ENCODE results near the gene FAM50A. TPM values are rescaled to one million over a fixed set of nuclear protein-coding genes. Genes with fewer than 3 reads are reported as not detected.

FAM50A gene
- total RNA-seq, 1 donor from 2014 or later = 77.0 TPM

DNA sequence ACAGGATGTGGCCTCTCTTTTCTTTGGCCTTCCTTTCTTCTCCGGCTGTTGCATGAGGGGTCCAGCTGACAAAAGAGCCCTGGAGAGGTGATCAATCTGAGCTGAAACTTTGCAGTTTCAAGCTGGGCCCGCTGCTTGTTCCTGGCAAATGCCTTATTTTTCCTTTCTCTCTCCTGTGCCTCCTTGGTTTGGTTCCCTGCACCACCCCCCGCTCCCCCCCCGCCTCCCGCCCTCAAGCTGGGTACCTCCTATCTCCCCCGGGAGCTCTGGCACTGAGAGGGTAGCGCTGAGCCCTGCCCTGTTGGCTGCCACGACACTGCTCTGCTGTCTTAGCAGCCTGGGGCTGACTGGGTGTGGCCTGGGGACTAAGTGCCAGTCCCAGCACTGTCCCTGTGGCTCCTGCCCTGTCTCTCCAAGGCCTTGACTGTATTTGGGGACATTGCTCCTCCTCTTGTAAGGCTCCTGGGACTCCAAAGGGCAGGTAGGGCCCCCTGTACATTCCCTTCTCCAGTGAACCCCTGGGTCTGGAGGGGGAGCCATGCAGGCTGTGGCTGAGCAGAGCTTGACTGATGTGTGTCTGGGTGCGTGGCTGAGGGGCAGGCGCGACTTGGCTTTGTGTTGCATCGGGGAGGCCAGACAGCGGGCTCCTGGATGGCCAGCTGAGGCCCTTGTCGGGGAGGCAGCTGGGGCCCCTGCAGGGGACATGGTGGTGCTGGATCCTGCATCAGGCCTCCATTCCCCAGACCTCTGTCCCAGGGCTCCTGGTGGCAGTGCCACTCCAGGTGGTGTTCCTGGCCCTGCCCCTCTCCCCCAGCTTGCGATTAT is 15.2 kb downstream of the FAM50A start:
- H3K9me3 Mint-ChIP-seq (ENCODE audit: unreplicated experiment) = no peaks in the 10 kb centered on the region
- no peak for DNase-seq (ENCODE audit: low spot score)
- H3K4me1 Mint-ChIP-seq (ENCODE audit: unreplicated experiment) = peaks cover 3% of the 10 kb centered on the region
- peaks cover 2% of the 10 kb centered on the region for H3K27me3 Mint-ChIP-seq (ENCODE audit: unreplicated experiment)
- peak overlapping the region; percentile 87 for H3K4me3 Mint-ChIP-seq (ENCODE audit: unreplicated experiment)
- no peak overlapping the region for H3K27ac Mint-ChIP-seq (ENCODE audit: unreplicated experiment)
- TF ChIP-seq, protein P1, sequence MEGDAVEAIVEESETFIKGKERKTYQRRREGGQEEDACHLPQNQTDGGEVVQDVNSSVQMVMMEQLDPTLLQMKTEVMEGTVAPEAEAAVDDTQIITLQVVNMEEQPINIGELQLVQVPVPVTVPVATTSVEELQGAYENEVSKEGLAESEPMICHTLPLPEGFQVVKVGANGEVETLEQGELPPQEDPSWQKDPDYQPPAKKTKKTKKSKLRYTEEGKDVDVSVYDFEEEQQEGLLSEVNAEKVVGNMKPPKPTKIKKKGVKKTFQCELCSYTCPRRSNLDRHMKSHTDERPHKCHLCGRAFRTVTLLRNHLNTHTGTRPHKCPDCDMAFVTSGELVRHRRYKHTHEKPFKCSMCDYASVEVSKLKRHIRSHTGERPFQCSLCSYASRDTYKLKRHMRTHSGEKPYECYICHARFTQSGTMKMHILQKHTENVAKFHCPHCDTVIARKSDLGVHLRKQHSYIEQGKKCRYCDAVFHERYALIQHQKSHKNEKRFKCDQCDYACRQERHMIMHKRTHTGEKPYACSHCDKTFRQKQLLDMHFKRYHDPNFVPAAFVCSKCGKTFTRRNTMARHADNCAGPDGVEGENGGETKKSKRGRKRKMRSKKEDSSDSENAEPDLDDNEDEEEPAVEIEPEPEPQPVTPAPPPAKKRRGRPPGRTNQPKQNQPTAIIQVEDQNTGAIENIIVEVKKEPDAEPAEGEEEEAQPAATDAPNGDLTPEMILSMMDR (IDR thresholded peaks at IDR 0.05; ENCODE audit: unreplicated experiment) = no peak
- H3K36me3 Mint-ChIP-seq (ENCODE audit: low read depth, unreplicated experiment) = peaks cover 9% of the 10 kb centered on the region

DNA sequence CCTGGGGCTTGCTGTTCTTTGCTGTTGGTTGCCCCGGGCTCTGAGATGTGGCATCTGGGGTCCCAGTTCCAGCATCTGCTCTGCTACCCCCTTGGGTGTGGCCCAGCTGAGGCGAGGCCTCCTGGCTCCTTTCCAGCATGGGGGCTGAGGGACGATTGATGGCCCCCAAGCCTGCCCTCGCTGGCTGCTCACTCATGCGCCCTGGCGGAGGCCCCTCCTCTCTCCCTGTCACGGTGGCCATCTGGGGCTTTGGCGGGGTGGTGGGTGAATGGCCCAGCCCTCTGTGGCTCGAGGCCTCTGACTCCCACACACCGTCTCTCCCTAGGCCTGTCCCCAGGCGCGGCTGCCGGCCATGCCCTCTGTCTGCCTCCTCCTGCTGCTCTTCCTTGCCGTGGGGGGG is 15.9 kb downstream of the FAM50A start:
- Mint-ChIP-seq H3K9me3 (ENCODE audit: unreplicated experiment) (no peaks in the 10 kb centered on the region), H3K4me1 (ENCODE audit: unreplicated experiment) (peaks cover 3% of the 10 kb centered on the region), H3K27ac (ENCODE audit: unreplicated experiment) (no peak overlapping the region), H3K36me3 (ENCODE audit: low read depth, unreplicated experiment) (peaks cover 9% of the 10 kb centered on the region), H3K4me3 (ENCODE audit: unreplicated experiment) (peak overlapping the region; percentile 31), H3K27me3 (ENCODE audit: unreplicated experiment) (peaks cover 2% of the 10 kb centered on the region)
- no peak for DNase-seq (ENCODE audit: low spot score)
- TF ChIP-seq, protein P1 (IDR thresholded peaks at IDR 0.05; ENCODE audit: unreplicated experiment) = no peak

DNA sequence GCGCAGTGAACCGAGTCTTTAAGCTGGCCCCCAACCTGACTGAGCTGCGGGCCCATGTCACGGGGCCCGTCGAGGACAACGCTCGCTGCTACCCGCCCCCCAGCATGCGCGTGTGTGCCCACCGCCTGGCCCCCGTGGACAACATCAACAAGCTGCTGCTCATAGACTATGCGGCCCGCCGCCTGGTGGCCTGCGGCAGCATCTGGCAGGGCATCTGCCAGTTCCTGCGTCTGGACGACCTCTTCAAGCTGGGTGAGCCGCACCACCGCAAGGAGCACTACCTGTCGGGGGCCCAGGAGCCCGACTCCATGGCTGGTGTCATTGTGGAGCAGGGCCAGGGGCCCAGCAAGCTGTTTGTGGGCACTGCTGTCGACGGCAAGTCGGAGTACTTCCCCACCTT is 16.4 kb downstream of the FAM50A start:
- TF ChIP-seq, protein P1 (IDR thresholded peaks at IDR 0.05; ENCODE audit: unreplicated experiment) = no peak
- Mint-ChIP-seq H3K4me3 (ENCODE audit: unreplicated experiment) (no peak overlapping the region), H3K36me3 (ENCODE audit: low read depth, unreplicated experiment) (peaks cover 9% of the 10 kb centered on the region), H3K27me3 (ENCODE audit: unreplicated experiment) (peaks cover 2% of the 10 kb centered on the region), H3K9me3 (ENCODE audit: unreplicated experiment) (no peaks in the 10 kb centered on the region), H3K4me1 (ENCODE audit: unreplicated experiment) (peaks cover 3% of the 10 kb centered on the region), H3K27ac (ENCODE audit: unreplicated experiment) (no peak overlapping the region)
- DNase-seq (ENCODE audit: low spot score) = no peak

DNA sequence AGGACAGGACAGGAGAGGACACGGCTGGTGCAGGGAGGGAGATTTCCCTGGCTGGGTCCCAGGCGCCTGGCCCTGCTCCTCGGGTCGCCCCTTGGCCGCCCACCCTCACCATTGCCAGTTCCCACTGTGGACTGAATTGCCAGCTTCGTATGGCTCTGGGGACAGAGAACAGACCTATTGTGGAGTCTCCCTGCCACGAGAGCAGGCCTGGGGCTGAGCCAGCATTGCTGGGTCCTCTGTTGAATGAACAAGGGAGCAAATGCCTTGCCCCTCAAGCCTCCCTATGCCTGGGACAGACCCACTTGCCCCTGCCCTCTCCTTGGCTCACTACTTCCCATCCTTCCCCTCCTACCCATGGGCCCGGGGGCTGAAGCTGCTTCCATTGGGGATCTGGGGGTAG is 18.5 kb downstream of the FAM50A start:
- TF ChIP-seq, protein P1 (IDR thresholded peaks at IDR 0.05; ENCODE audit: unreplicated experiment) = no peak
- Mint-ChIP-seq H3K4me3 (ENCODE audit: unreplicated experiment) (no peak overlapping the region), H3K4me1 (ENCODE audit: unreplicated experiment) (peaks cover 1% of the 10 kb centered on the region), H3K27ac (ENCODE audit: unreplicated experiment) (no peak overlapping the region), H3K27me3 (ENCODE audit: unreplicated experiment) (peaks cover under 1% of the 10 kb centered on the region), H3K9me3 (ENCODE audit: unreplicated experiment) (no peaks in the 10 kb centered on the region), H3K36me3 (ENCODE audit: low read depth, unreplicated experiment) (peaks cover 6% of the 10 kb centered on the region)
- no peak for DNase-seq (ENCODE audit: low spot score)

DNA sequence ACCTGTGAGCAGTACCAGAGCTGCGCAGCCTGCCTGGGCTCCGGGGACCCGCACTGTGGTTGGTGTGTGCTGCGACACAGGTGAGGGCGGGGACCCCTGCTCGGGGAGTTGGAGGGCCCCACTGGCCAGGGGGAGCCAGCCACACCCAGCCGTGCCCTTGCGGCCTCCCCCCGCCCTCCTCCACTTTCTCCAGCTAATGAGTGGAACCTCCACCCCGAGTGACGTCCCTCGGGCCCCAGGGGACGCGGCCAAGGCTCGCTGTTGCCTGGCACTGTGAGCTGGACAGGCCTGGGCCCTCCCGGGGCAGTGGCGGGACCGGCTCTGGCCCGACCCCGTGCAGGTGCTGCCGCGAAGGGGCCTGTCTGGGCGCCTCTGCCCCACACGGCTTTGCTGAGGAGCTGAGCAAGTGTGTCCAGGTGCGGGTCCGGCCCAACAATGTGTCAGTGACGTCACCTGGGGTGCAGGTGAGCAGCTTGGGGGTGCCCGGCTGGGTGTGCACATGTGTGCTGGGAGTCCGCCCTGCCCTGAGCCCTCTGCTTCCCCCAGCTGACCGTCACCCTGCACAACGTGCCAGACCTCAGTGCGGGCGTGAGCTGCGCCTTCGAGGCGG is 19.8 kb downstream of the FAM50A start:
- TF ChIP-seq, protein P1 (IDR thresholded peaks at IDR 0.05; ENCODE audit: unreplicated experiment) = no peak
- Mint-ChIP-seq H3K27me3 (ENCODE audit: unreplicated experiment) (no peaks in the 10 kb centered on the region), H3K27ac (ENCODE audit: unreplicated experiment) (no peak overlapping the region), H3K9me3 (ENCODE audit: unreplicated experiment) (no peaks in the 10 kb centered on the region), H3K4me3 (ENCODE audit: unreplicated experiment) (no peak overlapping the region), H3K4me1 (ENCODE audit: unreplicated experiment) (no peaks in the 10 kb centered on the region), H3K36me3 (ENCODE audit: low read depth, unreplicated experiment) (peaks cover 5% of the 10 kb centered on the region)
- DNase-seq (ENCODE audit: low spot score) = no peak
